Thyroid gland (tissue), 4 donors: ENCODE results near the gene GMPR. TPM values are rescaled to one million over a fixed set of nuclear protein-coding genes. Genes with fewer than 3 reads are reported as not detected.

Source experiments
- DNase-seq, 2 donors: peaks; one replicate each; pipeline ENCODE4 v3.0.0-alpha.2; 2019
- H3K27ac ChIP-seq, 3 donors: fragments of 200-600 bp; sonication (generic); 1 replicate in 2 of 3; 2 replicates in 1 of 3; pipeline ENCODE4 v1.5.1; 2016 to 2019; ENCODE audit warnings: mild to moderate bottlenecking in 1 of 3, moderate library complexity in 1 of 3
- H3K27me3 ChIP-seq: fragments of 200-600 bp; sonication (generic); one replicate; pipeline ENCODE4 v1.5.1; 2019
- H3K36me3 ChIP-seq, 2 donors: fragments of 200-600 bp; sonication (generic); one replicate each; pipeline ENCODE4 v1.5.1; 2016 to 2019
- H3K4me1 ChIP-seq, 2 donors: fragments of 200-600 bp; sonication (generic); one replicate each; pipeline ENCODE4 v1.5.1; 2017 to 2019
- H3K4me3 ChIP-seq, 3 donors: fragments of 200-600 bp; sonication (generic); replicated peaks in 1 of 3; 1 replicate in 2 of 3; 2 replicates in 1 of 3; pipeline ENCODE4 v1.5.1; 2016; ENCODE audit warnings: mild to moderate bottlenecking in 1 of 3
- H3K9me3 ChIP-seq: fragments of 200-600 bp; sonication (generic); one replicate; pipeline ENCODE4 v1.5.1; 2017
- CTCF ChIP-seq, 6 experiments: fragments of 200-600 bp in 3 of 6; fragments of 450-650 bp in 3 of 6; sonication (generic) in 3 of 6; IDR thresholded peaks; one replicate each; pipeline ENCODE4 v1.5.1; 2016 to 2019; ENCODE audit warnings: antibody characterized with exemption in 6 of 6, mild to moderate bottlenecking in 2 of 6, inconsistent platforms in 1 of 6, moderate library complexity in 1 of 6
- POLR2A ChIP-seq, 2 donors: fragments of 450-650 bp; IDR thresholded peaks; one replicate each; pipeline ENCODE4 v1.6.1; 2017; ENCODE audit warnings: antibody characterized with exemption in 2 of 2, mild to moderate bottlenecking in 2 of 2, moderate library complexity in 1 of 2
- WGBS, 2 donors: methylation state at CpG; one replicate each; pipeline ENCODE4 v1.1.5; 2017; 5-methylcytosine and 5-hydroxymethylcytosine counted together
- intact Hi-C: fragments of 100-400 bp; cut with DNase I; formaldehyde crosslinking; loops from one replicate; pipeline ENCODE4 v1.15.1; 2023
- total RNA-seq, 4 donors: library from RNA; depleted of rRNA; stranded (reverse); fragments of >200 nt; gene quantifications; one replicate each; pipeline ENCODE4 v1.2.3, GENCODE V29; 2016

The GMPR gene
- total RNA-seq, 4 donors from 2014 or later = 2.8 to 10.8 (median 3.3) TPM

GRCh38 chr6:16229700-16230099 is 8.7 kb upstream of the GMPR start:
- H3K36me3 ChIP-seq = no peaks in the 10 kb centered on the region
- H3K4me1 ChIP-seq = peaks cover 0 to 20% of the 10 kb centered on the region in 2 donors
- H3K27ac ChIP-seq = no peak overlapping the region
- 12 to 13% methylated on average over 6 of the region's 6 CpGs for WGBS, 2 donors
- TF ChIP-seq CTCF (IDR thresholded peaks at IDR 0.05) (no peak), POLR2A (IDR thresholded peaks at IDR 0.05) (no peak)
- peak; percentile 55 for DNase-seq
- H3K4me3 ChIP-seq = no peak overlapping the region
- intact Hi-C loops = no loop called here
- no peaks in the 10 kb centered on the region for H3K27me3 ChIP-seq
- no peaks in the 10 kb centered on the region for H3K9me3 ChIP-seq

- 73 to 97% methylated on average over 9 of the region's 9 CpGs for whole genome bisulfite sequencing, 2 donors
- Histone ChIP-seq H3K4me1 (peaks cover 0 to 20% of the 10 kb centered on the region in 2 donors), H3K36me3 (no peaks in the 10 kb centered on the region), H3K4me3 (no peak overlapping the region), H3K27ac (no peak overlapping the region), H3K9me3 (no peaks in the 10 kb centered on the region), H3K27me3 (no peaks in the 10 kb centered on the region)
- TF ChIP-seq POLR2A (IDR thresholded peaks at IDR 0.05) = no peak
- TF ChIP-seq CTCF (IDR thresholded peaks at IDR 0.05) = no peak
- DNase-seq = no peak
- intact Hi-C loops = no loop called here
These were observed 7.4 kb upstream of the GMPR start for GRCh38 chr6:16230953-16231352.

- no peak for TF ChIP-seq CTCF (IDR thresholded peaks at IDR 0.05)
- TF ChIP-seq POLR2A (IDR thresholded peaks at IDR 0.05) = no peak
- no peaks in the 10 kb centered on the region for H3K27me3 ChIP-seq
- peaks cover 0 to 23% of the 10 kb centered on the region in 2 donors for H3K4me1 ChIP-seq
- intact Hi-C loops = no loop called here
- H3K36me3 ChIP-seq = no peaks in the 10 kb centered on the region
- H3K4me3 ChIP-seq = no peak overlapping the region
- WGBS, 2 donors = 91 to 96% methylated on average over 5 of the region's 5 CpGs
- H3K27ac ChIP-seq = no peak overlapping the region
- no peak for DNase-seq
- H3K9me3 ChIP-seq = no peaks in the 10 kb centered on the region
These were observed 6.3 kb upstream of the GMPR start for GRCh38 chr6:16232086-16232485.

- H3K9me3 ChIP-seq = no peaks in the 10 kb centered on the region
- WGBS, 2 donors = 69 to 77% methylated on average over 4 of the region's 4 CpGs
- no peaks in the 10 kb centered on the region for H3K27me3 ChIP-seq
- no peak for TF ChIP-seq POLR2A (IDR thresholded peaks at IDR 0.05)
- TF ChIP-seq CTCF (IDR thresholded peaks at IDR 0.05) = no peak
- peaks cover 0 to 14% of the 10 kb centered on the region in 2 donors for H3K4me1 ChIP-seq
- intact Hi-C loops = no loop called here
- peak overlapping the region in 1 of 3 donors; percentile 3 for H3K4me3 ChIP-seq
- peak overlapping the region; percentile 2 to 68 (median 14) for H3K27ac ChIP-seq
- H3K36me3 ChIP-seq = no peaks in the 10 kb centered on the region
- DNase-seq = no peak
These were observed 2.3 kb upstream of the GMPR start for GRCh38 chr6:16236009-16236501.

- Histone ChIP-seq H3K27me3 (no peaks in the 10 kb centered on the region), H3K36me3 (no peaks in the 10 kb centered on the region), H3K4me1 (peaks cover 0 to 14% of the 10 kb centered on the region in 2 donors), H3K27ac (peak overlapping the region in 2 of 3 donors; percentile 2 to 68), H3K9me3 (no peaks in the 10 kb centered on the region), H3K4me3 (peak overlapping the region in 1 of 3 donors; percentile 3)
- DNase-seq = peak; percentile 77 to 78
- TF ChIP-seq POLR2A (IDR thresholded peaks at IDR 0.05) = no peak
- no peak for TF ChIP-seq CTCF (IDR thresholded peaks at IDR 0.05)
- intact Hi-C loops = no loop called here
- WGBS, 2 donors = 12 to 14% methylated on average over 3 of the region's 3 CpGs
These were observed 1.7 kb upstream of the GMPR start for GRCh38 chr6:16236631-16237199.
